Measurements from ENCODE around the gene RUFY3. TPM values are rescaled to one million over a fixed set of nuclear protein-coding genes. Genes with fewer than 3 reads are reported as not detected.

Gene RUFY3
- total and polyA plus RNA-seq, 2 of the 13 experiments (the other 11 are each of a cell fraction or from before 2014, with no cell fraction given): 17.9 to 25.3 TPM

GRCh38 chr4:70734971-70735370, 13.2 kb downstream of the RUFY3 start:
- H3K4me3 ChIP-seq (replicated peaks in 1 of 3; ENCODE audit: insufficient read depth in 1 of 3, low read depth in 2 of 3, low read length in 3 of 3): peak overlapping the region in 2 of 3 experiments; percentile 14 to 17; a peak in 4 of 6 replicates
- H3K36me3 ChIP-seq (replicated peaks in 1 of 2; ENCODE audit: control insufficient read depth in 1 of 2, insufficient read depth in 2 of 2, low read length in 2 of 2): no peaks in the 10 kb centered on the region
- ChIA-PET CTCF (ENCODE audit: low intra/inter-chr PET ratio, low total read pairs) (no interaction called here), POLR2A (interaction anchor here (1.3 to 2.0 kb wide), 2 partner anchors 29 to 103 kb away, joined by 5 read pairs; no protein-coding TSS in a partner anchor)
- in situ Hi-C loops (cut with HindIII; ENCODE audit: extremely low pct_ligation_motif_present, low pct_unique_long_range_greater_than_20kb): no loop called here
- intact Hi-C loops (cut with micrococcal nuclease; ENCODE audit: unreplicated experiment): loop anchor here (2.0 kb wide), 1 partner anchor 30 kb away; no protein-coding TSS in a partner anchor
- H3K9ac ChIP-seq (ENCODE audit: insufficient read depth, low read depth, low read length): peak overlapping the region; percentile 50; the same call in 1 of the 2 replicates
- H4K20me1 ChIP-seq (ENCODE audit: insufficient read depth, low read length): no peaks in the 10 kb centered on the region
- 86% methylated on average over 3 of the region's 3 CpGs for WGBS (ENCODE audit: low lambda C conversion rate)
- H3K79me2 ChIP-seq (ENCODE audit: insufficient read depth, low read length): peaks cover 4% of the 10 kb centered on the region
- no peaks in the 10 kb centered on the region for H3K9me3 ChIP-seq (ENCODE audit: low read length)
- no peak for DNase-seq (ENCODE audit: low spot score)
- no peak overlapping the region for H2AFZ ChIP-seq (ENCODE audit: low read length)
- ATAC-seq: peak; percentile 42
- H3K4me2 ChIP-seq (ENCODE audit: low read depth, low read length): peak overlapping the region; percentile 70
- FAIRE-seq: no peak
- peaks cover 36% of the 10 kb centered on the region for H3K4me1 ChIP-seq (ENCODE audit: insufficient read depth, low read length)
- TSS peak; percentile 34 for BruUV-seq (replicated peaks)
- H3K27ac ChIP-seq (ENCODE audit: extremely low read length, insufficient read depth, low read length): peak overlapping the region; percentile 53
- TF ChIP-seq ZBTB46 (CRISPR knock-in tag; IDR thresholded peaks at IDR 0.05; ENCODE audit: borderline replicate concordance): no peak
- no peak for TF ChIP-seq ZNF24 (IDR thresholded peaks at IDR 0.05)
- no peak for TF ChIP-seq AKAP8 (CRISPR knock-in tag; IDR thresholded peaks at IDR 0.05)
- no peak for TF ChIP-seq TFDP2 (CRISPR knock-in tag; IDR thresholded peaks at IDR 0.05)
- no peak for TF ChIP-seq EED (CRISPR knock-in tag; IDR thresholded peaks at IDR 0.05)
- TF ChIP-seq SIN3B (IDR thresholded peaks at IDR 0.05; ENCODE audit: low read length): no peak
- TF ChIP-seq ZNF280B (CRISPR knock-in tag; IDR thresholded peaks at IDR 0.05; ENCODE audit: borderline replicate concordance): no peak
- no peak for TF ChIP-seq ZFY (CRISPR knock-in tag; IDR thresholded peaks at IDR 0.05)
- TF ChIP-seq NR3C1 (CRISPR knock-in tag; IDR thresholded peaks at IDR 0.05): no peak
- TF ChIP-seq SMAD1 (CRISPR knock-in tag; IDR thresholded peaks at IDR 0.05; ENCODE audit: borderline replicate concordance, low read depth): no peak
- TF ChIP-seq WIZ (CRISPR knock-in tag; IDR thresholded peaks at IDR 0.05): no peak
- no peak for TF ChIP-seq ZBTB7B (CRISPR knock-in tag; IDR thresholded peaks at IDR 0.05)
- H3K27me3 ChIP-seq (ENCODE audit: control insufficient read depth in 1 of 2, insufficient read depth in 2 of 2, low read length in 2 of 2): no peaks in the 10 kb centered on the region
